NCI-H2227 treated with DMSO at 0.1 percent for 48 hours (cell line): ENCODE data around the gene KY.

Experiments used
- DNase-seq: peaks from one replicate; lab custom pipeline; 2025; lab: John Stamatoyannopoulos, UW

KY gene

GRCh38 chr3:134644731-134645514, 5.9 kb downstream of the KY start:
- no peak for DNase-seq

- no peak for DNase-seq
These were observed 7.6 kb downstream of the KY start for GRCh38 chr3:134643150-134643675.

- DNase-seq: no peak
These were observed 8.2 kb downstream of the KY start for GRCh38 chr3:134642445-134643149.

GRCh38 chr3:134641671-134642300, 9.0 kb downstream of the KY start:
- DNase-seq: no peak

- peak; percentile 11 for DNase-seq
These were observed 9.9 kb downstream of the KY start for GRCh38 chr3:134640872-134641470.

GRCh38 chr3:134640378-134640777, 10.4 kb downstream of the KY start:
- DNase-seq: no peak

GRCh38 chr3:134638385-134639030, 12.3 kb downstream of the KY start:
- no peak for DNase-seq

GRCh38 chr3:134636406-134636805, 14.4 kb downstream of the KY start:
- no peak for DNase-seq

GRCh38 chr3:134630506-134630905, 20.3 kb downstream of the KY start:
- no peak for DNase-seq

GRCh38 chr3:134628884-134629283, 21.9 kb downstream of the KY start:
- DNase-seq: no peak

- no peak for DNase-seq
These were observed 23.0 kb downstream of the KY start for GRCh38 chr3:134627831-134628230.

- no peak for DNase-seq
These were observed 24.7 kb downstream of the KY start for GRCh38 chr3:134625885-134626741.

- no peak for DNase-seq
These were observed 25.4 kb downstream of the KY start for GRCh38 chr3:134625462-134625861.

- DNase-seq: no peak
These were observed 26.1 kb downstream of the KY start for GRCh38 chr3:134624537-134625287.

GRCh38 chr3:134623615-134624245, 27.1 kb downstream of the KY start:
- DNase-seq: no peak

- DNase-seq: no peak
These were observed 27.9 kb downstream of the KY start for GRCh38 chr3:134622806-134623365.

- DNase-seq: no peak
These were observed 29.0 kb downstream of the KY start for GRCh38 chr3:134621854-134622253.

GRCh38 chr3:134620476-134621115, 30.2 kb downstream of the KY start:
- no peak for DNase-seq
